GM19351 (cell line): Measurements from ENCODE around the gene DERL2.
A peak's percentile ranks its signal among the peaks of the same experiment; 100 is the strongest.
"Not testable (repeated sequence)": the region's sequence is repeated elsewhere in the genome, so short reads cannot be mapped to it uniquely, and the experiment has no call there.

Source experiments
- ATAC-seq: cut with Tn5 transposase; IDR thresholded peaks from one replicate; pipeline ENCODE4 v1.9.1; 2021; ENCODE audit warnings: mild to moderate bottlenecking, moderate library complexity; ENCODE audit not compliant: unreplicated experiment

The DERL2 gene

DNA sequence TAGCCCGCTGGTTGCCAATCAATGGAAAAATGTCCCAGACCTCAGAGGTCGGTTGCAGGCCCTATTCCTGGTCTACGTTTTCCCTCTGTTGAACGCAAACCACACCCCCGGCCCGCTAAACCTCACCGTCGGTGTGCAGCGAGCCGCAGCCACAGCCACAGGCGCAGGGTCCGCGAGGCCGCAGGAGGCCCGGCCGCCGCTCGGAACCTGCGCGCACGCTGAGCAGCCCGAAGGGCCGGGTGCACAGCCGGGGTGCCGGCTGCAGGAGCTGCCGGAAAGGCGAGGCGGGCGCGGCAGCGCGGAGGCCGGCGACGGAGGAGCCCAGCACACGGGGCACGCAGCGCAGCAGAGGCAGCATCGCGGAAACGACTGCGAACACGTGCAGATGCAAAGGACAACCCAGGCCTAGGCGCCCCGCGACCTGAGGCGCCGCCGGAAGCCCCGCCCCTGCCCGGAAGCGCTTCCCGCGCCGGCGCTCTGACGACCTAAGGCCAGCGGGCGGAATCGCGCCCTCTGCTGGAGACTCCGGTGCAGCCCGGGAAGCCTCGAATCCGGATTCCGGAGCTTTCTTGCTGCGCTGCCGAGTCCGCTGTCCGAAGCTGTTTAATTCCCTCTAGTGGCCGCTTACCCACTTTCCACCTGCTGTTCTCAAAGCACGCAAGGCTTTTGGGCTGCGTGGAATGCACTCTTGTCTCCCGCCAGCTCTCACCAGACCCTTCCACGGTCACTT lies 47.1 kb downstream of the DERL2 start, which contains the start of gene C1QBP:
Gene C1QBP (minus strand): TSS at position 440 of the 730 bp plus-strand sequence. CDS start 82 bp downstream, at position 358.
- peak; percentile 81 for ATAC-seq

DNA sequence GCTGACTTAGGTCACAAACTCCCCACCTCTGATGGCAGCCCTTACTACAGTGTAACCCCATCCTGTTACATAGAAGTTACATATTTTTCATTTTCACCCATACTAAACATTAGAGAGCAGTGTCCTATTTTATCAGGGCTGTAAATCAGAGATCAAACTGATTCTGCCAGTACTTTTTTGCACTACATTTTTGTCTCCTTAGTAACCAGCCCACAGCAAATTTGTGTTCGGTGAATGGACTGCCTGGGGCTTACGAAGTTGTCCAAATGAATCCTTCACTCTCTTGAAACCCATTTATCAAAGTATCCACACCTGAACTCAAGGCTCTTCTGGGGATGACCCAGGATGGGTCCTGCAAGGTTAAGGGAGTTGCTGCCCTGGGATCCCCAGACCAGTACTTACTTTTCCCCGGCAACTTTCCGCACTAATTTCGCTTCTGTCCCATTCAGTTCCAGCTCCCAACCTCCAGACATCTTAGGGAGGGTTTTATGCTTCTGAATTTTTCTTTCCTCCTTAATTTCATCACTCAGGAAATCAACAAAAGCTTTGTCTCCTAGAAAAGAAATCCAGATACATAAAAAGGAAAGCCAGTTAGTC lies 48.2 kb downstream of the DERL2 start:
- no peak for ATAC-seq

DNA sequence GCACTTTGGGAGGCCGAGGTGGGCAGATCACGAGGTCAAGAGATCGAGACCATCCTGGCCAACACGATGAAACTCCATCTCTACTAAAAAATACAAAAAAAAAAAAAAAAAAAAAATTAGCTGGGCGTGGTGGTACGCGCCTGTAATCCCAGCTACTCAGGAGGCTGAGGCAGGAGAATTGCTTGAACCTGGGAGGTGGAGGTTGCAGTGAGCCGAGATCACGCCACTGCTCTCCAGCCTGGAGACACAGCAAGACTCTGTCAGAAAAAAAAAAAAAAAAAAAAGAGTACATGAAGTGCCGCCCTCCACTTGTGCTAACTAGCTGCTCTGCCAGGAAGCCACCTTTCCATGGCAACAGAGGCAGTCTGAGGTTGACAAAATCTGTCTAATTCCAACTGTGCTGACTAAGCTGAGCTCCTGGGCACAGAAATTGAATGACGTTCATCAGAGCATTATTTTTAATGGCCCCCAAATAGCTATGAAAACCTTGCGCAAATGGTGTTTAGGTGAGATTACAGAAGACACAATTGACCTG lies 50.1 kb downstream of the DERL2 start:
- not testable (repeated sequence) for ATAC-seq

DNA sequence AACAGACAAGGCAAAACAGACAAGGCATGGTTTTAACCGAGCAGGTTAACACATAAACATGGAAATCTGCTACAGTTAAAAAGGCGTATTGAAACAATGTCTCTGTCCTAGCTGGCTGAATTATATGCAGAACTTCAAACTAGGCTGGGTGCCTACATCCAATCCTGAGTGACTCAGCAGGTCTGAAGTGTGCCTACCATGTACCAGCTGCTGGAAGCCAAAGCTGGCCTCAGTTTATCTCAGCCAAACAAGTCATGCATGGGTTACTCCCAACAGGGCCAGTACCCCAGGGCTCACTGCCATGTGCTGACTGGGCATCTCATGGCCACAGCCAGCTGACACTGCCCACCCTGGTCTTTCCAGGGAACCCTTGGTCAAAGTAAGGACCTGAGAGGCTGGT lies 51.0 kb downstream of the DERL2 start:
- ATAC-seq = no peak

DNA sequence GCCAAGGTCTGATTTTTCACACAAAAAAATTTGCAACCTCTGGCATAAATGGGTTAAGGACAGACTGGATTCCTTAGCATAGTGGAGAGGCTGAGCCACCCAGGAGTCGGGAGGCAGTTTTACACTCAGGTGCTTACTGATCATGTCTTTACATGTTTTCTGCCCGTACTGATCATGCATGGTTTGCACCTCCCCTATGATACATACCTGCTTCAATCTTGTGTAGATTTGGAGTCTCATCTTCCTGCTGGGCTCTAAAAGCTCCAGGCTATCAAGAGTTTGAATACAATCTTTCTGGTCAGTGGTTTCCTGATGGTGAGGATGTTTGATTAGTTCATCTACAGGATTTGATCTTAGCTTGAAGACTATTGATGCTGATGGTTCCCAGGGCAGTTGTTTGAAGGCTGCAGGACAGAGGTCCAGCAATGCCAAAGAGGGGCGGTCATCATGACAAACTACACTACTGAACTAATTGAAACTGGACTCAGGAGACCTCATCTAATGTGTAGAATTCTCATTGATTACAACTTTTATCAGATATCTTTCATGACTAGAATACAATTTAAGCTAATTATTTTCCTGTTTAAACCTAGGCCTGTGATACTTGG lies 53.9 kb downstream of the DERL2 start:
- ATAC-seq = no peak

DNA sequence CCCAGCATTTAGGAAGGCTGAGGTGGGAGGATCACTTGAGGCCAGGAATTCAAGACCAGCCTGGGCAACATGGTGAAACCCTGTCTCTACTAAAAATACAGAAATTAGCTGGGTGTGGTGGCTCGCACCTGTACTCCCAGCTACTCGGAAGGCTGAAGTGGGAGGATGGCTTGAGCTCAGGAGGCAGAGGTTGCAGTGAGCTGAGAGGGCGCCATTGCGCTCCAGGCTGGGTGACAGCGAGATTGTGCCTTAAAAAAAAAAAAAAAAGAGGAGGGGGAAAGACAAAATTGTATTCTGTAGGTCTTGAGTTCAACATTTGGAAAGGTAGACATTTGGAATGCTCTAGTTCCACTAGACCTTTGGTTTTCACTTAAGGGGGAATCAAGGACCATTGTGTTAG lies 54.7 kb downstream of the DERL2 start:
- ATAC-seq = not testable (repeated sequence)

DNA sequence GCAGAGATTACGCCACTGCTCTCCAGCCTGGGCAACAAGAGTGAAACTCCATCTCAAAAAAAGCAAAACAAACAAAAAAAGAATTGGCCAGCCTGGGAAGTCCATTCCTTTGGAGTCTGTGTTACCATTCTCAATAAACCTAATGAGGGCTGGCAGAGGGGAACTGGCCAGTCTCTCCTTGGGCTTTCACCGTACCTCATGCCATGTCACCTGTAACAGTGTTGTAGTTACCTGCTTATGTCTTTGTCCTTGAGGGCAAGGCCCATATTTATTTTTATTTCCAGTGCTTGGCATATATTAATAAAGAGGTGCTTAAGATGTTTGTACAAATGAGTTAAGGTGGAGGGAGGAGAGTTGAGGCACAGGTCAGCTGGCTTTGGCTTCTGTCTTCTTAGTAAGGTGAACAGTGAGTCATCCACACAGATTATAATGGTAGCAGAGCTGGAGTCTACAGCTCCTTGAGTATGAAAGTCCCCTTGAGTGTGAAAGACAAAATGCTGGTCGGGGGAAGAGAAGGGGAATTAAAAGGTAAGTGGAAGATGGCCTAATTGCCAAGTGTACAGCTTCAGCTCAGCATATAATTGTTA lies 55.5 kb downstream of the DERL2 start:
- ATAC-seq = no peak

DNA sequence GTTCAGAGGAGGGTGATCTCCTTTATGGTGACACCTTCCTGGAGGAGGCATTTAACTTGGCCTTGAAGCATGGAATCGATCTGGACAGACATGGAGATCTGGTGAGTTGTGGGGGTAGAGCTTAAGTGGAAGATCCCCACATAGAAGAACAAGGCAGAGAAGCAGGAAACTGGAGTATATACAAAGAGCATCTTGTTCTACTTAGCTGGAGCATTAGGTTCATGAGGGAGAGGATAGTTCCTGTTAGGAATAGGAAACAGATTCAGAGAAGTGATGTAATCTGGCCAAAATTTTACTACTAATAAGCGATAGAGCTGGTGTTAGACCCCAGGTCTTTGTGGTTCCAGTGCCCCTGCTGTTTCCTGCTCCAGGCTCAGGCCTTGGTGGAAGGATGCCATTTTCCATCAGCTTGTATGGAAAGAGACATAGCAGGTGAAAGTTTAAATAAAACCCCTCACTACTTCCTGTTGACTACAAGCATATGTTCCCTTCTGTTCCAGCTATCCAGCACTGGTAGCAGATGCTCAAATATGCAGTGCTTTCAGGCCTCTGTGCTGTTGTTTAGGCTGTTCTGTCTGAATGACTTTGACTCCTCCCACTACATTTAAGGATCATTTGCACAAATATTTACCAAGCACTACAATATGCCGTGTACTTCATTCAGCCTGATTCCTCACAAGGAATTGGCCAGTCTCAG lies 56.6 kb downstream of the DERL2 start:
- no peak for ATAC-seq

DNA sequence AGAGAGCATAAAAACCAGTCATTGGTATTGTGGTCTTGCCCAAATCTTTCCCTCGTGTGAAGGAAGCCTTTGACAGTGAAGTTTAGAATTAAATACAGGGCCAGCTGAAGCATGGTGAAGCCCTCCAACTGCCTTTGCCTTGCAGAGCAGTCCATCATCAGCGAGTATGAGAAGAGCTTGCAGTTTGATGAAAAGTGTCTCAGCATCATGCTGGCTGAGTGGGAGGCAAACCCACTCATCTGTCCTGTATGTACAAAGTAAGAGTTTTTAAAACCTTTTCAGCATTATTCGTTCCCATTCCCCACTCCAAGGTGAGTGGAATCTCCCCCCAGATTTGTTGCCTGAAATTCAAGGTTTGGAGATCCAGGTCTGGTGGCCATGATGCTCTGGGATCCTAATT lies 60.2 kb downstream of the DERL2 start:
- ATAC-seq = no peak

DNA sequence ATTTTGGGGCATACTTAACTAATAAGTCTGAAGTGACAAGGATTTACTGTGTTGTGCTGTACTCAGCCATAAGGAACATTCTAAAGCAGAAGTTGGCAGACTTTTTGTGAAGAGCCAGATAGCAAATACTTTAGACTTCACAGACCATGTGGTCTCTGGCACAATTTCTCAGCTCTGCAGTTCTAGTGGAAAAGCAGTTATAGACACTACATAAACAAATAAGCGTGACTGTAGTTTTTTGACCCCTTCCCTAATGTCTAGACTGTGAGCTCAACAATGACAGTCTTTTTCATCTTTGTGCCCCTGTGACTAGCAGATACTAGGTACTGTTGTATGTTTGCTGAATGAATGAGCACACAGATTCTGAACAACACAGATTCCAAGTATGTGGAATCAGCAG lies 61.1 kb downstream of the DERL2 start:
- ATAC-seq = no peak

DNA sequence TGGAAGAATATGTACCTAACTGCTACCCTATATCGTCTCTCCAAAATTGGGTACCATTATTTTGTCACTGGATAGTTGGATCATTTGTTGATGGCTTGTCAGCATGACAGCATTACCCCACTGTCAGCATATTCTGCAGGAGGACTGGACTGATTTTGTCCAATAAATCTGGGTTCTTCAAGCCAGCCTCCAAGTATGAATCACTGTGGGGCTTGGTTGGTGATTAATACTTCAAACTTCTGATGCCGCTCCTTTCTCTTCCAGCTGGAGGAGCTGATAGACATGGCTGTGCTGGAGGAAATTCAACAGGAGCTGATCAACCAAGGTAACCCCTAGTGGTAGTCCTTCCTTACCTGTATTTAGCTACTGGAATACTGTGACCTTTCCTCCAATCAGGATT lies 63.5 kb downstream of the DERL2 start:
- no peak for ATAC-seq
